ENCODE measurements around the gene SDC1.

DNA sequence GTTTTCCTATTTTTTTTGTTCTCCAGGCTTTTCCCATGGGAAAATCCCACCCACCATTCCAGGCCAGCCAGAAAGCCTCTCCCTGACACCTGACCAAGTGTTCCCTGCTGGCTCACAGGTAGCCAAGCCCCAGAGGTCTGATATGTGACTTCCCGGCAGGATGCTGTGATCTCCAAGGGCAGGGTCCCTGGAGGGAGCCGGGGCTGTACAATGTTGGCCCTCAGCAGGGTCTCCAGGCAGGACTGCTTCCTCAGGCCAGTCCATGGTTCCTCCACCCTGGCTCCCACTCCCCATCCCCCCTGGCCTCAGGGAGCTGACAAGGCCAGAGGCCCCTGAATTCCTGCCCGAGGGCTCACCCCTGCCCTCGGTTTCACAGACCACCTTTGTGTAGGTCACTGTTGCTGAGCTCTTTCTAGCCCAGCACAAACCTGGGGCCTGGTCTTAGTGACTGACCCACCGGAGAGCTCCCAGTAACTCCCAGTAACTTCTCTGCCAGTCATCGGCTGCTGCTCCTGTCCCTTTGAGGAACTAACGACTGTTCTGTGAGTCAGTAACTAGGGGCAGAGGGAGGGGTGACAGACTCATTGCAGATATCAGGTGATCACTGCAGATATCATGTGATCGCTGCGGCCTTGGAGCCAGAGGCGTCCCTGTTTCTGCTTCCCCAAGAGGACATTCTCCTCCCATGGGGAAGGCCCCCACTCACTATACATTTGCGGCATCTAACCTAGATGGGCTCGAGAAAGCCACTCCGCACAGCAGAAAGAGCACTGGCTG lies 38.7 kb downstream of the SDC1 start:
- TF ChIP-seq, protein P1, sequence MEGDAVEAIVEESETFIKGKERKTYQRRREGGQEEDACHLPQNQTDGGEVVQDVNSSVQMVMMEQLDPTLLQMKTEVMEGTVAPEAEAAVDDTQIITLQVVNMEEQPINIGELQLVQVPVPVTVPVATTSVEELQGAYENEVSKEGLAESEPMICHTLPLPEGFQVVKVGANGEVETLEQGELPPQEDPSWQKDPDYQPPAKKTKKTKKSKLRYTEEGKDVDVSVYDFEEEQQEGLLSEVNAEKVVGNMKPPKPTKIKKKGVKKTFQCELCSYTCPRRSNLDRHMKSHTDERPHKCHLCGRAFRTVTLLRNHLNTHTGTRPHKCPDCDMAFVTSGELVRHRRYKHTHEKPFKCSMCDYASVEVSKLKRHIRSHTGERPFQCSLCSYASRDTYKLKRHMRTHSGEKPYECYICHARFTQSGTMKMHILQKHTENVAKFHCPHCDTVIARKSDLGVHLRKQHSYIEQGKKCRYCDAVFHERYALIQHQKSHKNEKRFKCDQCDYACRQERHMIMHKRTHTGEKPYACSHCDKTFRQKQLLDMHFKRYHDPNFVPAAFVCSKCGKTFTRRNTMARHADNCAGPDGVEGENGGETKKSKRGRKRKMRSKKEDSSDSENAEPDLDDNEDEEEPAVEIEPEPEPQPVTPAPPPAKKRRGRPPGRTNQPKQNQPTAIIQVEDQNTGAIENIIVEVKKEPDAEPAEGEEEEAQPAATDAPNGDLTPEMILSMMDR (IDR thresholded peaks at IDR 0.05): no peak
- TF ChIP-seq POLR2A (IDR thresholded peaks at IDR 0.05): peak in 1 of 4 donors; percentile 25
